Dermis blood vessel endothelial cell (primary cell): ENCODE measurements around the gene TOP2A. TPM values are rescaled to one million over a fixed set of nuclear protein-coding genes. Genes with fewer than 3 reads are reported as not detected.

Experiments used
- DNase-seq: peaks from one replicate; pipeline ENCODE4 v3.0.0; 2010
- total RNA-seq: library from RNA; depleted of rRNA; stranded (reverse); fragments of >200 nt; gene quantifications from 2 replicates; pipeline ENCODE4 v1.2.3, GENCODE V29; 2014

TOP2A gene
- total RNA-seq, 1 donor from 2014 or later = 39.3 TPM

DNA sequence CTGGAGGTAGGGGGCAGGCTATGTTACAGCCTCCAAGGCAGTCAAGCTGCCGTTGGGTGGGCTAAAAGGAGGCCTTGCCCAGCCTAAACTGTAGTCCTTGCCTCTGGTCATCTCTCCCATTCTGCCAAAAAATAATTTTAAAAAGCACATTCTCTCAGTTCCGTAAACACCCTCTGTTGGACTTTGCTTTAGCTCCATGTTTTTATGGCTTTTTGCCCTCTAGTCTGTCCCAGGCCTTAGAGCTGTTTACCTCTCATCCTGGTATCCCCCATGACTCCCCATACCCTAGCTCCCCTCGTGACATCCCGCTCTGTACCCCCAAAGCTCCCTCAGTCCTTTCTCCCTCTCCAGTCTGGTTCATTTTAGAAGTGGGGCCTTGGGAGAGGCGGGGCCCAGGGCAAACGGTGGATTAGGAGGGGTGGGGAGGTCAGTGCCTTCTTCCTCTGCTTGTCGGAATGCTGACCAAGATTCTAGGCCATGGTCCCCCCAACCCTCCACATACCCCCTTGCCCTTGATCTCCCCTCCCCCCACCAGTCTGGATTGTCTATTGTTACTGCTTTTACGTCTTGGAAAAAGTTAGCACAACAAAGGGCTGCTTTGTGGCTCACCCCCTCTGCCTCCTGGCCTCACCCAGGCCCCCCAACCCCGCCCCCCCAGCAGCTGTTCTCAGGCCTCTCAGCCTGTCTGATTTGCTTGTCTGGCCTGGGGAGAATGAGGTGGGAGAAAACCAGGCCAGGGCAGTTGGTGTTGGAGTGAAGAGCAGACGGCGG is 71.5 kb downstream of the TOP2A start:
- DNase-seq = peak; percentile 58

DNA sequence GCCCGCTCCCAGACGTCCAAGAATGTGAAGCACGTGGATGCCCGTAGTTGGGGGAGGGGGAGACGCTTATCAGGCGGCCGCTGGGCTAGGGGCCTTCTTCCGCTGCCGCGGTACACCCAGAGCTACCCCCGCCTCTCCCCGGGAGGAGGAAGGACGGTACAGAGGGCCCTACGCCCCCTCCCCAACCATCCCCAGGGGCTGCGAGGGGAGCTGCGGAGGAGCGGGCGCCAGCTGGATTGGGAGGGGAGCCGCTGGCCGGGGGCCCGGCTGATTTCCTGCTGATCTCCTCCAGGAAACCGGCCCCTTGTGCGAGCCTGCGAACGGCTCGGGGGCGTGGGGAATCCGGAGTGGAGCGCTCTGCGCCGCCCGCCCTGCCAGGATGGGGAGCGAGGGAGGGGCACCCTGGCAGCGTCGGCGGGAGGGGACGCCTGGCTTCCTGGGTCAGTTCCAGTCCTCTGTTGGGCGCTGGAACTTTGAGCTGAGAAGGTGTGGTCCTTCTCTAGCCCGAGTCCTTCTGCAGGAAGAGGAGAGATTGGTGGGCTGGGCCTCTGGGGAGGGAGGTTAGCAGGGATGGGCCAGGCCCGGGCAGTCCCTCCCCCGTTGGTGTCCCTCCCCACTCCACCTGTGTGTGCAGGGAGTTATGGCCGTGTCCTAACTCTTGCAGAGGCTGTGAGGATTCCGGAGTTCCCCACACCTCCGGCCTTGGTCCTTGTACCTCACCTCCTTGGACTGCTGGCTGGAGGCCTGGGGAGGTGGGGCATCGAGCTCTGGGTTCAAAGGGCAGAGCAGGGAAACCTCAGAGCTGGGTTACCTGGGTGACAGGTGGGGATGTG is 72.3 kb downstream of the TOP2A start:
- peak; percentile 72 for DNase-seq

DNA sequence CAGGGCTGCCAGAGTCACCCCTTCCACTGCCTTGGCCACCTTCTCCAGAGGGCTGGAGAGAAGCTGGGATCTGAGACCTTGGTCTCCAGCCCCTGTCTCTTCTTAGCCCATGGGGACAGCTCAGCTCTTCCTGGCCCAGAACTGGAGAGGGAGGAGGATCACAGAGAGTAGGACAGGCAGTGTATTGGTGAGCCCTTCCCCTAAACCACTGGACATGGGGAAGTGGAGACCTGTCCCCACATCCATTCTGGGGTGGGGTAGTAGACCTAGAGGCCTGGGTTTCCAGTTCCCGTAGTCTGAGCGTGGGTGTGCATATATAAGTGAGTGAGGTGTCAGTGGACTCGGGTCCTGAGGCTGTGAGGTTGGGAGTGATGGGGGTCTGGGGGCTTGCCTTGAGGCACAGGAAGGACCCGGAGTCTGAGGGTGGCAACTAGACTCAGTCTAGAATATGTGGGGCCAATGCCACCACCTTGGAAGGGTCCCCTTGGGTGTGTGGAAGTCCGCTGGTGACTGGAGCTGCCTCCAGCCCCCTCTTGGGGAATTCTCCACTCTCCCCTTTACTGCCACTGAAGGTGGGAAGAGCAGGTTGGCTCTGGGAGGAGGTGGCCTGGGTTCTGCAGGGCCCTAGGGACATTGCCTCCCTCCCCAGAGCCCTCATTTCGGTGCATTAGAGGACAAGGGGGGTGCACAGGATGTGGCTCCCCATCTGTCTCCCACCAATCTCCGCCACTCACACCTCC is 73.1 kb downstream of the TOP2A start:
- DNase-seq = no peak

DNA sequence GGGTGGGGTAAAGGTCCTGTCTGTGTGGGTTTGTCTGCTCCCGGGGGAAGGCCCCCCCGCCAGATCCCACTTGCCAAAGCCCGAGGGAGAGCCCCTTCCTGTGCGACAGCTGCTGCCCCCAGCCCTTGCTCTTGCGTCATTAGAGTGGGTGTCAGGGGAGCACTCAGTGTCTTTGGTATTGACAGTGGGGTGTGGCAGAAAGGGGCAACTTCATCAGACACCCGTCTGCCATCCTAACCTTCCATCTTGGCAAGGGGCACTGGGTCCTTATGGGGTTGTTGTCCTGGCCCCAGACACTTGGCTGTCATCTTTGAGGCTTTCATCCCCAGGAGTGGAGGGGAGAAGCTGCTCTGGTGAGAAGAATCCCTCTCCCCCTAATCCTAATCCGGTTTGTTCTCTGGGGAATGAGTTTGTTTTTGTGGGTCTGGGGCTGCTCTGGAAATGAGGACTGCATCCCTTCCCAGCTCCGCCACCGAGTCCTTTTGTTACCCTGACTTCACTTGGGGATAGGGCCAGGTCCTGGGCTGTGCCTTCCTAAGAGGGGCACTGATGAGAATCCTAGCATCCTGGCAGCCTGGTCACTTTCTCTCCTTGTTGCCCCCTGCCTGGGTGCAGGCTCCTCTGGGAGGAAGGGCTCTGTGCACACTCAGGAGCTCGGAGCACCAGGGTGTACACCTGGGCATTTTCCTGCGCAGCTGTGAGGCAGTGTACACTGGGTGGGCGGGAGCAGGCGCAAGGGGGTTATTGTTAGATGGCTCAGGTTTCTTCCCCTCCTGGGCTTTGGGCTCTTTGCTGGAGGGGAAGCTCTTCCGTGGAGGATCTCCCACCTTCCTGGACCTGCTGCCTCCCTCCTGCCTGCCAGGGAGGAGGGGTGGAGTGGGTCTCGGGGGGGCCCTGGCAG is 74.2 kb downstream of the TOP2A start:
- DNase-seq = no peak

DNA sequence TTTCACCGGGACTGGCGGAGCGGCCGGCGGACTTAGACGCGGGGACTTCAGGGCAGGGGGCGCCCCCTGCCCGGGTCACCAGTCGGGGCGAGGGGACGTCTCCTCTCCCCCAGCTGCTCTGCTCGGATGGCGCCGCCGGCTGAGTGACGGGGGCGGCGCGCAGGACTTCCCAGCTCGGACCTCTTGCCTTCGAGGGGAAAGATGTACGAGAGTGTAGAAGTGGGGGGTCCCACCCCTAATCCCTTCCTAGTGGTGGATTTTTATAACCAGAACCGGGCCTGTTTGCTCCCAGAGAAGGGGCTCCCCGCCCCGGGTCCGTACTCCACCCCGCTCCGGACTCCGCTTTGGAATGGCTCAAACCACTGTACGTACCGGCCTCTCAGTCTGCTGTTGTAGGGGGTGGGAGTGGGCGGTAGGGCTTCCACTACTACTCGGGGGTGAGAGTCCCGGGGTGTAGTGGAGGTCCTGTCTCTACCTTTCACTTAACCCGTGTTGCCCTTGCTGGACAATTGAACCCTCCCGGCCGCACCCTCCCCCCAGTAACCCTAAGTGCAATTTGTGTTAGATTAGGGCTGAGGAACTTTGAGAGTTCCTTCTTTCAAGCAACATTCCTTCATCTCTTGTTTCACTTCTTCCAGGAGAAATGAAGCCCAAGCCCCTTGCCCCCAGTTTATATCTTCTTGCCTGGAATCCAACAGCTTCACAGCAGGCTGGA is 75.0 kb downstream of the TOP2A start:
- DNase-seq = peak; percentile 34

DNA sequence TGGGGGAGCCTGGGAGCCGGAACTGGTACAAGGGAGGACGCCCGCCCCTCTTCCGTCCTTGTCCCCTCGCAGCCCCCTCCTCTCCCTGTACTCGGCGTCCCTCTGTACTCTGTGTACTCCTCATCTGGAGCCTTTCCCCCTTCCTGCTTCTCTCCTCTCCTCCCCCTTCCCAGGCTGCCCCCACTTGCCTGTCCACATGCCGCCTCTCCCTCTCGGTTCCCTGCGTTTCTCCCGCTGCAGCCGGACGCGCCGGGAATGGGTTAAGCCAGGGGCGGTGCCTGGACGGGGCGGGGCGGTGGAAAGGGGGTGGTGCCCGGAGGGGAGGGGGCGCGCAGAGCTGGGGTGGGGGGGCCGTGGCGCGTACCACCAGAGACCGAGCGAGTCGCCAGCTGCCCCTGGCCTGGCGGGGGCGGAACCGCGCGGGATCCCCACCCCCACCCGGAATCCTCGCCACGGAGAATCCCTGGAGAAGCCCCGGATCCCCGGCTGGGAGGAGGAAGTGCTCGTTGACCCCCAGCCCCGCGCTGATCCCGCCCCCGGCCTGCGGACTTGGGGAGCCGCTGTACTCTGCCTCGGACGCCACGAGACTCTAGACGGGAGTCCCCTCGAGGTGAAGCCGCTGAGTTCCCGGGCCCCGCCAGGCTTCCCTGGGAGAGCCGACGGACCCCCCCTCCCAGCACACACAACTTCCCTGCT is 75.7 kb downstream of the TOP2A start:
- DNase-seq = peak; percentile 77

DNA sequence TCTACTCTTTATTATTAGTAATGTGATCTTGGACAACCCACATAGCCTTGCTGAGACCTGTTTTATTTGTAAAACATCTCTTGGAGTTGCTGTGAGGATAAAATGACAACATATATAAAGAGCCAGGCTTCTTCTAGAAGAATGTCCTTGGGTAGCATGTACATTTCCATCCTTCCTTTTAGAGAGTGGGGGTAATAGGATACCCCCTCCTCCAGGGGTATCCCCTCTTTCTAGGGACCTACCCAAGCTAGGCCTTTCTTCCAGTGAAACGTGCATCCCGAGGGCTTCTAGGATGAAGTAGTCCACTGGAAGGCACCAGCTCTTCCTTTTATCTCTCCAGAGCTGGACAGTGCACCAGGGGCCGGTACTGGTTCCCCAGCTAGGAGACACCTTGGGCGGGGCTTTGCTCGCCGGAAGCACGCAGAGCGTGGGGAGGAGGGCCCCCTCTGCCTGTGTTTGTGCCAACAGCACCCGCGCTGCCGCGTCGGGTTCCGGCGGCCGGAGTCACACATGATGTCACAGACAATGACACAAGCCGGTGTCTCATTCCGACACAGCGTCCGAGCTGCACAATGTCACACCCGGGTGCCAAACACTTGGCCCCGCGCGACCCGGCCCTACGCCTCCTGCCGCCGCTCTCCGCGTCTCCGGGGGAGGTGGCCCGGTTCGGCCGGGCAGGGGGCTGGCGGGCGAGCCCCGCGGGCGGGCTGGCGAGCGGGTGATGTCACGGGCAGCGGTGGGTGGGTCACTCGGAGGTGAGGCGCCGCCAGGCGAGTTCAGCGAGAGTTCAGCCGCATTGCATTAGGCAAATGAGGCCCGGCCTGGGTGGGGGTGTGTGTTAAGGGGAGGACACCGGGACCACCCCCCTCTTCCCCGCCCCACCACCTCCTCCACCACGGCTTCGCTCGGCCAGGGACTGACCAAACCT is 76.6 kb downstream of the TOP2A start:
- DNase-seq = peak; percentile 78

DNA sequence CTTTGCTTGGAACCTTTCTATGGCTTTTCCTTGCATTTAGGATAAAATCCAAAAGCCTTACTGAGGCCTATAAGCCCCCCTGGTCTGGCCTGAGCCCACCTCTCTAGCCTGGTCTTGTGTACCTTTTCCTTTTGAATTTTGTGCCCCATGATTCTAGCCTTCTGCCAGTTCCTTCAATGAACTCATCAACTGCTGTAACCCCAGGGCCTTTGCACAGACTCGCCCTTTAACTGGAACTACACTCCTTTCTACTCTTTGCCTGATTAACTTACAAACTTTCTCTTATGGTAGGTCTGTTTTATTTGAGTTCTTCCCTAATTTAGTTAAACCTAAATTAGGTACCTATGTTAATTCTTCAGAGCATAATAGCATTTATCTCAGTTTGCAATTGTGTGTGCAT is 77.4 kb downstream of the TOP2A start:
- no peak for DNase-seq

DNA sequence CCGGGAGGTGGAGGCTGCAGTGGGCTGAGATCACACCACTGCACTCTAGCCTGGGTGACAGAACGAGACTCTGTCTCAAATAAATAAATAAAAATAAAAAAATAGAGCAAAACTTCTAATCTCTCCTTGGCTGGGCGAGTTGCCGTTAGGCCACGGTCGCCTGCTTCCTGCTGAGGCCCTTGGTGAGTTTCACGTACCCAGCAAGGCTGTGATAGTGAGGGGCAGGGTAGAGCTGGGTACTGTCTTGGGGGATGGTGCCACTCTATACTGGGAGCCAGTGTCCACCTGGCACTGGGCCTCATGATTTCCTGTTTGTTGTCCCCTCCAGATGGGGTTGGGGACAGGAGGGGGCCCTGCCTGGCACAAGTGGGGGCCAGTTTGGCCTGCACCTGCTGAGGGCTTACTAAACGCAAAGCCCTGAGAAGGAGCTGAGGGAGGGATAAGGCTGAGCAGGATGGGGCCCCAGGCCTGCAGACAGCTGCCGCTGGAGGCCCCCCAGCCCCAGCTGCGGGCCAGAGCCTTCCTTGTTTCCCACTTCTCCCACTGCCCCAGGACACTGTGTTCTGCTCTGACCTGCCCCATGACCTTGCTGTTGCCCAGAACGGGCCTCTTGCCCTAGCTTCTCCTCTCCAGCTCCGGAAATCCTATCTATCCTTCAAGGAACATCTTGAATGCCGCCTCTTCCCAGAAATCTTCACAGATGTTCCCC is 78.6 kb downstream of the TOP2A start:
- DNase-seq = no peak

Other genes starting within 250 kb of the TOP2A start
- 1.4 and 1.9 TPM in 2 replicates for gene RAPGEFL1, start 240.4 kb downstream of the TOP2A start, total RNA-seq
- gene WIPF2, start 198.6 kb downstream of the TOP2A start, total RNA-seq = 8.5 and 15.5 TPM in 2 replicates
- gene CDC6, start 130.0 kb downstream of the TOP2A start, total RNA-seq = 16.8 and 33.6 TPM in 2 replicates
- 9.7 and 13.6 TPM in 2 replicates for gene RARA, start 108.7 kb downstream of the TOP2A start, total RNA-seq
- 3.7 and 4.3 TPM in 2 replicates for gene GJD3, start 53.2 kb downstream of the TOP2A start, total RNA-seq
- 375 and 706 TPM in 2 replicates for gene IGFBP4, start 25.6 kb upstream of the TOP2A start, total RNA-seq
- gene TNS4, start 83.7 kb upstream of the TOP2A start, total RNA-seq = not detected in 2 replicates
- gene CCR7, start 147.6 kb upstream of the TOP2A start, total RNA-seq = under 0.01 and 0.33 TPM in 2 replicates
- 91.9 and 102 TPM in 2 replicates for gene SMARCE1, start 229.9 kb upstream of the TOP2A start, total RNA-seq
- 0.34 and 0.79 TPM in 2 replicates for gene KRT222, start 247.3 kb upstream of the TOP2A start, total RNA-seq